ENCODE measurements around the gene DUSP8.
"Not testable (repeated sequence)": the region's sequence is repeated elsewhere in the genome, so short reads cannot be mapped to it uniquely, and the experiment has no call there.

DUSP8 gene

GRCh38 chr11:1513326-1514296 is 58.5 kb downstream of the DUSP8 start:
- no peak for TF ChIP-seq ZFX (IDR thresholded peaks at IDR 0.05; ENCODE audit: borderline replicate concordance)
- TF ChIP-seq, protein P1, sequence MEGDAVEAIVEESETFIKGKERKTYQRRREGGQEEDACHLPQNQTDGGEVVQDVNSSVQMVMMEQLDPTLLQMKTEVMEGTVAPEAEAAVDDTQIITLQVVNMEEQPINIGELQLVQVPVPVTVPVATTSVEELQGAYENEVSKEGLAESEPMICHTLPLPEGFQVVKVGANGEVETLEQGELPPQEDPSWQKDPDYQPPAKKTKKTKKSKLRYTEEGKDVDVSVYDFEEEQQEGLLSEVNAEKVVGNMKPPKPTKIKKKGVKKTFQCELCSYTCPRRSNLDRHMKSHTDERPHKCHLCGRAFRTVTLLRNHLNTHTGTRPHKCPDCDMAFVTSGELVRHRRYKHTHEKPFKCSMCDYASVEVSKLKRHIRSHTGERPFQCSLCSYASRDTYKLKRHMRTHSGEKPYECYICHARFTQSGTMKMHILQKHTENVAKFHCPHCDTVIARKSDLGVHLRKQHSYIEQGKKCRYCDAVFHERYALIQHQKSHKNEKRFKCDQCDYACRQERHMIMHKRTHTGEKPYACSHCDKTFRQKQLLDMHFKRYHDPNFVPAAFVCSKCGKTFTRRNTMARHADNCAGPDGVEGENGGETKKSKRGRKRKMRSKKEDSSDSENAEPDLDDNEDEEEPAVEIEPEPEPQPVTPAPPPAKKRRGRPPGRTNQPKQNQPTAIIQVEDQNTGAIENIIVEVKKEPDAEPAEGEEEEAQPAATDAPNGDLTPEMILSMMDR (IDR thresholded peaks at IDR 0.05) = no peak
- no peak overlapping the region for H3K27ac ChIP-seq

DNA sequence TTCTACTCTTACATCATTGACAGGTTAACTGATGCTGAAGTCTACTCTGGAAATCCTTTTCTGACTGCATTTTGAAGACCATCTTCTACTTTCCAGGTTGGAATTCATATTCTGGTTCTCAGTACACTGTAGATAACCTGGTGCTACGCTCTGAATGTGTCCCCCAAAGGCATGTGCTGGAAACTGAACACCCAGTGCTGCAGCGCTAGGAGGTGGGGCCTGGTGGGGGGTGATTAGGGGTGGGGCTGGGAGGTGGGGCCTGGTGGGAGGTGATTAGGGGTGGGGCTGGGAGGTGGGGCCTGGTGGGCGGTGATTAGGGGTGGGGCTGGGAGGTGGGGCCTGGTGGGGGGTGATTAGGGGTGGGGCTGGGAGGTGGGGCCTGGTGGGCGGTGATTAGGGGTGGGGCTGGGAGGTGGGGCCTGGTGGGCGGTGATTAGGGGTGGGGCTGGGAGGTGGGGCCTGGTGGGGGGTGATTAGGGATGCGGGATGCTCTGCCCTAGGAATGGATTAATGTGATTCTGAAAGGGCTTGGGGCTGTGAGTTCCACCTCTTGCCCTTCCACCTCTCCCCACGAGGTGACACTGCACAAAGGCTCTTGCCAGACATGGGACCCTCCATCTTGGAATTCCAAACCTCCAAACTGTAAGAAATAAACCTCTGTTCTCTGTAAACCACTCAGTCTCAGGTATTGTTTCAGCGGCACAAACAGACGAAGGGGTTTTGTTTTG is 59.4 kb downstream of the DUSP8 start:
- H3K27ac ChIP-seq = not testable (repeated sequence)

GRCh38 chr11:1511937-1512496 is 60.1 kb downstream of the DUSP8 start:
- TF ChIP-seq, protein P1 (IDR thresholded peaks at IDR 0.05) = no peak
- TF ChIP-seq ZFX (IDR thresholded peaks at IDR 0.05; ENCODE audit: borderline replicate concordance) = no peak
- H3K27ac ChIP-seq = no peak overlapping the region

DNA sequence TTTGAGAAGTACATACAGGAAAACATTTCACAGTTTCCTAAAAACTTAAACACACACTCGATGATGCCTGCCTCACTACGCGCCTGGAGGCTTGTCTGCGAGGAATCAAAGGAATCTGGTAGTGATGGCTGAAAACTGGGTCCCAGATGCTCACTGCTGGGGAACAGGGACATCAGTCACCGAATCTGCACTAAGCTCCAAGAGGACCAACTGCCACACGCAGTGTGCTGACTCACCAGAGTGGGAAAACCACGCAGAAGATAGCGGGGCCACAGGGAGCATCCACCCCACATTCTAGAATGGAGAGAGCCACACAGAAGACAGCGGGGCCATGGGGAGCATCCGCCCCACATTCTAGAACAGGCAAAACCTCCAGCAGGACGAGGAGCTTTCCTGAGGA is 61.1 kb downstream of the DUSP8 start:
- H3K27ac ChIP-seq = no peak overlapping the region
- TF ChIP-seq, protein P1 (IDR thresholded peaks at IDR 0.05) = no peak
- no peak for TF ChIP-seq ZFX (IDR thresholded peaks at IDR 0.05; ENCODE audit: borderline replicate concordance)

DNA sequence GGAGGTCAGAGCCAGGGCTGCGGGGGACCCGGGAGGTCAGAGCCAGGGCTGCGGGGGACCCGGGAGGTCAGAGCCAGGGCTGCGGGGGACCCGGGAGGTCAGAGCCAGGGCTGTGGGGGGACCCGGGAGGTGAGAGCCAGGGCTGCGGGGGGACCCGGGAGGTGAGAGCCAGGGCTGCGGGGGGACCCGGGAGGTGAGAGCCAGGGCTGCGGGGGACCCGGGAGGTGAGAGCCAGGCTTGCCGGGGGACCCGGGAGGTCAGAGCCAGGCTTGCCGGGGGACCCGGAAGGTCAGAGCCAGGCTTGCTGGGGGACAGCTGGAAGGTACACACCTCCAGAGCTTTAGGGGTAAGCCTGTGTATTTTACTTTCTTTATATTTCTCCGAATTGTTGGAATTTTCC is 61.7 kb downstream of the DUSP8 start:
- not testable (repeated sequence) for H3K27ac ChIP-seq

GRCh38 chr11:1509626-1510255 is 62.3 kb downstream of the DUSP8 start:
- TF ChIP-seq, protein P1 (IDR thresholded peaks at IDR 0.05) = no peak
- no peak for TF ChIP-seq ZFX (IDR thresholded peaks at IDR 0.05; ENCODE audit: borderline replicate concordance)
- H3K27ac ChIP-seq = no peak overlapping the region

GRCh38 chr11:1508986-1509385 is 63.1 kb downstream of the DUSP8 start:
- no peak for TF ChIP-seq ZFX (IDR thresholded peaks at IDR 0.05; ENCODE audit: borderline replicate concordance)

DNA sequence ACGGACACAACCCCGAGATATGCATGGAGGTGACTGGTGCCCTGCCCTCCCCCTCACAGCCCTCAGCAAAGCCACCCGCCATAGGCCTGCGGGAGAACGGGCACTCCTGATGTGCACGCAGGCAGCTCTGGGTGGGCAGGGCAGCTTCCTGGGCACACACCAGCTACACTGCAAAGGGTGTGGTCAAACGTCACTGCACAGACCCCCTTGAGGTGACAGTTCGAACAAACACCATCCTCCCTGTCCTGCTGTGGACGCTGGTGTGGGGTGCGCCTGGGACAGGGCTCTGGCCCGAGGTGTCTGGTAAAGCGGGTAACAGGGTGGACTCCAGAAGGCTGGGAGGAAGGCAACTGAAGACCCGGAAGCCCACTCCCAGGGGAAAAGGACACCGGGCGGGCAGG is 63.6 kb downstream of the DUSP8 start:
- no peak for TF ChIP-seq ZFX (IDR thresholded peaks at IDR 0.05; ENCODE audit: borderline replicate concordance)
- TF ChIP-seq, protein P1 (IDR thresholded peaks at IDR 0.05) = no peak
- H3K27ac ChIP-seq = no peak overlapping the region

More at GRCh38 chr11:1508986-1509385, 63.1 kb downstream of the DUSP8 start:
- H3K27ac ChIP-seq = no peak overlapping the region

All from 22Rv1 (cell line).